Measurements from ENCODE around the gene SKIC2.
"Not testable (repeated sequence)": the region's sequence is repeated elsewhere in the genome, so short reads cannot be mapped to it uniquely, and the experiment has no call there.

SKIC2 gene

DNA sequence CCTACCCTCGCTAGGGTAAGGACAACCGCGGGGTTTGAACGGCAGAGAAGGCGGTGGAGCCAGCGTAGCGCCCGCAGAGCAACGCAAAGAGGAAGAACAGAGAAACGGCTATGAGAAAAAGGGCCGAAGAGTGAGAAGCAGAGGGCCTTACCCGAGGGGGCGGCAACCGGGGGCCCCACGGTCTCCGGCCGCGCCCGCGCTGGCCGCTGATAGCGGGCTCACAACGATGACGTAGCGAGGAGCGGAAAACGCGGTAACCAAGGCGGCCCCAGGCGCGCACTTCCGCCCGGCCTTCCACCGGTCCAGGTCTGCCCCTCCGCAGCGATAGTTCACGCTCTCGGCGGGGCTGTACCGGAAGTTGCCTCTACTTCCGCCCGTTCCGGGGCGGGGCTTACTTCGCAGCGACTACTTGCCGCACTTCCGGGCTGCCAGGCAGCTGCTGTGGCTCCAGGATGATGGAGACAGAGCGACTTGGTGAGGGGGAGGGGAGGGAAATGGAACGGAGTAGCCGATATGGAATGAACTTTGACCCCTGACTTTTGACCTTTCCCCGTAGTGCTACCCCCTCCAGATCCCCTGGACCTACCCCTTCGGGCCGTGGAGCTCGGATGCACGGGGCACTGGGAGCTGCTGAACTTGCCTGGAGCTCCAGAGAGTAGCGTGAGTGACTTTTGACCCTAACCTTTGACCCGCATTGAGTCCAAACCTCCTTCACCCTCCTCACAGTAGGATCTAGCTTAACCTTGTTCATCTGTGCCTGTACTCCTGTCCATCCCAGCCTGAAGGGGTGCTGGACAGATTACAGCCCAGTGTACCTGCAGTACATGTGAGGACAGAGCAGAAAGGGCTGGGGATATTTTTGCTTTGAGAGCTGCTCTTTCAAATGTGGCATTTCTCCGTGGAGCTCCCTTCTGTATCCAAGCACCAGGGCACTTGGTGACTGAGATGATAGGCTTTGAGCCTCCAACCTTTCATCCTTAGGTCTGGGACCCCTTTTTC lies at the start of gene SKIC2, which contains the start of gene NELFE:
Gene SKIC2 (plus strand): TSS at position 435 of the 999 bp plus-strand sequence. CDS start 18 bp downstream, at position 453.
Gene NELFE (minus strand): TSS at position 231 of the 999 bp plus-strand sequence. CDS start 525 bp downstream, outside the sequence.
- DNase-seq: peak; percentile 87

DNA sequence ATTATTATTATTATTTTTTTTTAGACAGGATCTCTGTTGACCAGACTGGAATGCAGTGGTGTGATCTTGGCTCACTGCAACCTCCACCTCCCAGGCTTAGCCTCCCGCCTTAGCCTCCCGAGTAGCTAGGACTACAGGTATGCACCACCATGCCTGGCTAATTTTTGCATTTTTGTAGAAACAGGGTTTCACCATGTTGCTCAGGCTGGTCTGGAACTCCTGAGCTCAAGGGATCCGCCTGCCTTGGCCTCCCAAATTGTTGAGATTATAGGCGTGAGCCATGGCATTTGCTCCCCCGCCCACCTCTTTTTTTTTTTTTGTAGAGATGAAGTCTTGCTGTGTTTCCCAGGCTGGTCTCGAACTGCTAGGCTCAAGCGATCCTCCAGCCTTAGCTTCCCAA lies 49.7 kb upstream of the SKIC2 start:
- not testable (repeated sequence) for DNase-seq

DNA sequence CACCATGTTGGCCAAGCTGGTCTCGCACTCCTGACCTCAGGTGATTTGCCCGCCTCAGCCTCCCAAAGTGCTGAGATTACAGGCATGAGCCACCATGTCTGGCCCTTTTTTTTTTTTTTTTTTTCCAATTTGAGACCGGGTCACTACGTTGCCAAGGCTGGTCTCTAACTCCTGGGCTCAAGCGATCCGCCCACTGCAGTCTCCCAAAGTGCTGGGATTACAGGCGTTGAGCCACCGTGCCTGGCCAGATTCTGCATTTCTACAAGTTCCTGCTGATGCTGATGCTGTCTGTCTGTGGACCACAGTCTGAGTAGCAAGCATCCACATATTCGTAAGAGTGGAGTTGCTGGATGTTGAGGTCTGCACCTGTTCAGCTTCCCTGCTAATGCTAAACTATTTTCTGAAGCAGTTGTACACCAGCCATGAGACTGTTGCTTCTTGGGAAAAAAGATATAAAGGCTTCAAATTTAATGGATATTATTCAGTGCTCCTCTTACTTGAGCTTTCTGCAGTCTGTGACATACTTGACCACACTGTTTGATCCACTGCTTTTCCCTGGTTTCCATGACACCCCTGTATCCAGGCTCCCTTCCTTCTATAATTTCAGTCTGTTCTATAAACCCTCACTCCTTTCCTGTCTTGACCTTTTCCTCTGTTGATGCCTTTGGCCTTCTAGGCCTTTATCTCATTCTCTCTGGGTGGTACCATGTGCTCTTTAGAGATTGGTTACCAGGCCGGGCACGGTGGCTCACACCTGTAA lies 47.0 kb upstream of the SKIC2 start:
- no peak for DNase-seq

DNA sequence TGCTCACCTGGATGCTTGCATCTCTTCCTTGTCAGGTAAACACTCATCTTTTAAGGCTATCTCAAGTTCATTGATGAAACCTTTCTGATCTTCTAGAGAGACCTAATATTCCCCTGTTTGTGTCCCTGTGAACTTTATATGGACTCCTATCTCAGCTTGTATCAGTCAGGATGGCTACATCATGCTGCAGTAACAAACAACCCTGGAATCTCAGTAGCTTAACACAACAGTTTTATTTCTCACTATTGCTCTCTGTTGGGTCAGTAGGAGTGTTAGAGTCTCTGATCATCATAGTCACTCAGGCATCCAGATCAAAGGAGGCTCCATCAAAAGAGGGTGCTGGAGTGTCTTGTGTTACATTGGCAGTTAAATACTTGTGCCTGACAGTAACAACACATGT lies 43.6 kb upstream of the SKIC2 start:
- DNase-seq: no peak

DNA sequence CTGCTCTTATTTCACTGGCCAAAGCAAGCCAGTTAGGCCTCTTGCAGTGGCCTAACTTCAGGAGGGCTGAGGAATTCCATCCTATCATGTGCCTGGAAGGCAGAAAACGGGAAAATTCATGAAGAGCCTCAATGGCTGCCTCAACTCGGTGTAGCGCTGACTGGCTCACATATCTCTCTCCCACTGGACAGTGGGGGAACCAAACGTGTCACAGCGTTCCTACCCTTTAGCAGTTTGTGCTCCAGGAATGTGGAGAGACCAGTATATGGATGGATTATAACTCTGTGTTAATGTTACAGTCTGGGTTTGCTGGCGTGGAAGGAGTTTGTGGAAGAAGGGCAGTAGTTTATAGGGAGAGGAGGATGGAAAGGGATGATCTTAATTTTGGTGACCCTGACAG lies 43.2 kb upstream of the SKIC2 start:
- no peak for DNase-seq

DNA sequence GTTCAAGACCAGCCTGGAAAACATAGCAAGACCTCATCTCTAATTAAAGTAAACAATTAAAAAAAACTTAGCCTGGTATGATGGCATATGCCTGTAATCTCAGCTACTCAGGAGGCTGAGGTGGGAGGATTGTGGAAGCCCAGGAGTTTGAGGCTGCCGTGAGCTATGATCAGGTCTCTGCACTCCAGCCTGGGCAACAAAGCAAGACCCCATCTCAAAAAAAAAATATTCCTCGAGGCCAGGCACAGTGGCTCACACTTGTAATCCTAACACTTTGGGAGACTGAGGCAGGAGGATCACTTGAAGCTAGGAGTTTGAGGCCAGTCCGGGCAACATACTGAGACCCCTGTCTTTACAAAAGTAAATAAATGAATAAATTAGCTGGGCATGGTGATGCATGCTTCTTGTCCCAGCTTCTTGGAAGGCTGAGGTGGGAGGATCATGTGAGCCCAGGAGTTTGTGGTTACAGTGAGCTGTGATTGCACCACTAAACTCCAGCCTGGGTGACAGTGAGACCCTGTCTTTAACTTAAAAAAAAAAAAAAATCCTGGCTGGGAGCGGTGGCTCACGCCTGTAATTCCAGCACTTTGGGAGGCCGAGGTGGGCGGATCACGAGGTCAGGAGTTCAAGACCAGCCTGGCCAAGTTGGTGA lies 40.8 kb upstream of the SKIC2 start:
- DNase-seq: no peak

DNA sequence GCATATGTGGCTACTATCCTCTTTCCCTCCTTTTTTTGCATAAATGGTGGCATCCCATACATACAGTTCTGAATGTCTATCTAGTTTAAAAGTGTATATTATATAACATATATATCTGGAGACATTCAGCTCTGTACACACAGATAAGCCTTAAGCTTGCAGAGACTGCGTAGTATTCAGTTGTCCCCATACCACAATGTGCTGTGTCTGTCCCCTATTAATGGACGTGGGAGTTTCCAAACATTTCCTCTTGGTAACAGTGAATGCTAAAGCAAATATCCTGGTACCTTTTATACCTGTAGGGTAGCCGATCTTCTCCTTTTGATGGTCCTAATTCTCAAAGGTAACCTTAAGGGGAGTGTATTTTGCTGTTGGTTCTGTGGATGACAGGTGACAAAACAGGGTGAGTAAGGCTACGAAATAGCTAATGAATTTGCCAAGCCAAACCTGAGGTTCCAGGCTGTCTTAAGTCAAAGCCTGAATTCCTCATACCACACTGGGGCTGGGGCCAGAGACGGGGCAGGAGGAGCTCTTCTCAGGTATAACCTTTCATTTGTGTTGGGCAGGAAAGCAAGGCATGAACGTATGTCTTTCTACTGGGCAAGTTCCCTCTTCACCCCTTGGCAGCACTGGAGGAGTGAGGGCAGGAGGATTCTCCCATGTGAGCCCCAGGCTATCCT lies 39.2 kb upstream of the SKIC2 start:
- DNase-seq: no peak

DNA sequence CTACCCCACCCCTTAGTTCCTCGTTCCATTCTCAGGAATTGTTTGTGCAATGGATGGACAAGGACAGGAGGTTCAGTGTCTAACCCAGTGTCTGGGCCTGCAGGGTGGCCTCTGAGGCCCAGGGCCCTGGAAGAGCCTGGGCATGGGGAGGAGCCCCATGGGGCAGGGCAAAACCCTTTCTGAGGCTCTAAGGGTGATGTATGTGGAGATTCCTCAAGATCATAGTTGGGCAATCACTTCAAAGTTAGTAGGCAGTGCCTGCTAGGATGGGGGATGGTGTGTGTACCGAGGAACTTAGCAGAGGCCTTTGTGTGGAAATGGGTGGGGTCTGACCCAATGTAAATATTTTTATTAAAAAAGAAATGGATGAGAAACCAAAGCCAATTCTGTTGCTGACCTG lies 38.2 kb upstream of the SKIC2 start:
- no peak for DNase-seq

DNA sequence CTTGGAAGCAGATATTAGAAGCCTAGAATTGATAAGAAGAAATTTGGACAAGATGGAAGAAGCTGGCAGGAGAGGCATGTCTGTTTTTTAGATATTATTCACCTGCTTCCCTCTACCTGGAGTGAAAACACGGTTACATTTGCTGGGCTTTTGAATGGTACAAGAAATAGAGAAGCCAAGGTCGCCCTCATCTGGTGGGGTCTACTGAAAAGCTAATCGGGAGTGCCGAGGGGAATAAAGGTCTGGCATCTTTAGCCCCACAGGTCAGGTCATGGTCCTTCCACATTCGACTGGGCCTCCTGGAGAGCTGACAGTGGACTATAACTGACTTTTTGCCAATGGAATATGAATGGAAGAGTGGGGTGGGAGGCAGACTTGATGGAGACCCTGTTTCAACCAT lies 36.0 kb upstream of the SKIC2 start:
- no peak for DNase-seq

DNA sequence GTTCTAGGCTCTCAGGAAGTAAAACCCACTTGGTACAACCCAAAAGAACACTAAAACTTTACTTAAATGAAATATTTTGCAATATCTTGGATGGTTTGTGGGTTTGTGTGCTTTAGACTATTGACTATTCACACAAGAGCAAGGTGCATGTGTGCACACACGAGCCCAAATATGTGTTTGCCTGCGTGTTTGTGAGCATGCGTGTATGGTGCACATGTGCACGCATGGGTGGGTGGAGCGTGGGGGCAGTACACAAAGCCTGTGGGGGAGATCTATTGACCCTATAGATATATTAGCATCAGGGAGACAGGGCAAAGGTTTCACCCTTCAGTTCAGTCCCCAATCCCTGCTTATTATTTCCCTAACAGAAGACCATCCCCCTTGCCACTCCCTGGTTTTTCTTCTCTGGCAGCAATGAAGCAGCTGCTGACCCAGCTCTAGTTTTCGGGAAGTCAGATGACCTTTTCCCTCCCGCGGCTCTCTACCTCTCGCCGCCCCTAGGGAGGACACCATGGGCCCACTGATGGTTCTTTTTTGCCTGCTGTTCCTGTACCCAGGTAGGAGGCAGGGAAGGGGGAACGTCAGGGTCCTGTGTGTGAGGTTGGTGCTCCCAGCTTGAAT lies 31.6 kb upstream of the SKIC2 start, which contains the start of gene C2:
Gene C2 (plus strand): TSS at position 476 of the 621 bp plus-strand sequence. CDS start 36 bp downstream, at position 512.
- no peak for DNase-seq

DNA sequence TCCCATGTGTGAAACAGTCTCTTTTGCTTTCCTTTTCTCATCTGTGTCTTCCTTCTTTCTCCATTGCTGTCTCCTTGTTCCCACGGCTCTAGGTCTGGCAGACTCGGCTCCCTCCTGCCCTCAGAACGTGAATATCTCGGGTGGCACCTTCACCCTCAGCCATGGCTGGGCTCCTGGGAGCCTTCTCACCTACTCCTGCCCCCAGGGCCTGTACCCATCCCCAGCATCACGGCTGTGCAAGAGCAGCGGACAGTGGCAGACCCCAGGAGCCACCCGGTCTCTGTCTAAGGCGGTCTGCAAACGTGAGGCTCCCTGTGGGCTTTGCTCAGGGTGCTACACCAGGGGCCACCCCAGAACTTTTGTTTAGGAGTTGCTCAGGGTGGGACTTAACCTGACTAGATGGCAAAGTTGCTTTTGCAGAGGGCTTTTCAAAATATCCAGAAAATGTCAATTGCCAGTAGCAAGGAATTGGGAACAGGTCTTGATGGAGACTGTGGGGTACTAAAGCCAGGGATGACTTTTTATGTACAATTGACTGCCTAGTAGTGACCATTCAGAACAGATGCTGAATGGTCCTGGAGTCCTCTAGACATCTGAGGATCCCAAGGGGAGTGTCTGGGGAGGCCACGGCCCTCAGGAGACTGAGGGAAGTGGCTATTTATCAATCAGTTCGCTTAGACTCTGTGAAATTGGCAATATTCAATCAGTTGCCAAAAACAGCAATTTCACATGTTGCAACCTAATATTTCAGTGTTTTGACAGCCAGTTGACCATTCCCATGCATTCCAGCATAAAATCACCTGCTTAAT lies 30.9 kb upstream of the SKIC2 start:
- no peak for DNase-seq

DNA sequence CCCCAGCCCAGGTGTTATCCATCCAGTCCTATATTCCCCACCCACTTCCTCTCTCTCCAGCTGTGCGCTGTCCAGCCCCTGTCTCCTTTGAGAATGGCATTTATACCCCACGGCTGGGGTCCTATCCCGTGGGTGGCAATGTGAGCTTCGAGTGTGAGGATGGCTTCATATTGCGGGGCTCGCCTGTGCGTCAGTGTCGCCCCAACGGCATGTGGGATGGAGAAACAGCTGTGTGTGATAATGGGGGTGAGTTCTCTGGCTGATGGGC lies 30.4 kb upstream of the SKIC2 start:
- no peak for DNase-seq

DNA sequence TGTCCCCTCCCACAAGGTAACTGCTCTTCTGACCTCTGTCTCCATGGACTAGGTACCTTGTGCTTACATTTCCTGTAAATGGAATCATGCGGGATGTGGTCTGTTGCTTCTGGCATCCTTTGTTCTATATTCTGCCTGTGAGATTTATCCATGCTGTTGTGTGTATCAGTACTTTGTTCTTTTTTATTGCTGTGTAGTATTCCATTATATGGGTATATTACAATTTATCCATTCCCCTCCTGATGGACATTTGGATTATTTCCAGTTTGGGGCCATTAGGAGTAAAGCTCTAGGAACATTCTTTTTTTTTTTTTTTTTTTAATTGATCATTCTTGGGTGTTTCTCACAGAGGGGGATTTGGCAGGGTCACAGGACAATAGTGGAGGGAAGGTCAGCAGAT lies 28.0 kb upstream of the SKIC2 start:
- DNase-seq: no peak

DNA sequence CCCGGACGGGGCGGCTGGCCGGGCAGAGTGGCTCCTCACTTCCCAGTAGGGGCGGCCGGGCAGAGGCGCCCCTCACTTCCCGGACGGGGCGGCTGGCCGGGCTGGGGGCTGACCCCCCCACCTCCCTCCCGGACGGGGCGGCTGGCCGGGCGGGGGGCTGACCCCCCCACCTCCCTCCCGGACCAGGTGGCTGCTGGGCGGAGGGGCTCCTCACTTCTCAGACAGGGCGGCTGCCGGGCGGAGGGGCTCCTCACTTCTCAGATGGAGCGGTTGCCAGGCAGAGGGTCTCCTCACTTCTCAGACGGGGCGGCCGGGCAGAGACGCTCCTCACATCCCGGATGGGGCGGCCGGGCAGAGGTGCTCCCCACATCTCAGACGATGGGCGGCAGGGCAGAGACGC lies 26.8 kb upstream of the SKIC2 start:
- DNase-seq: not testable (repeated sequence)

DNA sequence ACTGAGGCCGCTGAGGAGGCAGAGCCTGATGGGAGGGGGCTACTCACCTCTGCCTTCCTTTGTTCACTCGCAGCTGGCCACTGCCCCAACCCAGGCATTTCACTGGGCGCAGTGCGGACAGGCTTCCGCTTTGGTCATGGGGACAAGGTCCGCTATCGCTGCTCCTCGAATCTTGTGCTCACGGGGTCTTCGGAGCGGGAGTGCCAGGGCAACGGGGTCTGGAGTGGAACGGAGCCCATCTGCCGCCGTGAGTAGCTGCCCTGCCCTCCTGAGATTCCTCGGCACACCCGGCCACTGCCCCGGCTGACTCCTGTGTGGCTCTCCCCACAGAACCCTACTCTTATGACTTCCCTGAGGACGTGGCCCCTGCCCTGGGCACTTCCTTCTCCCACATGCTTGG lies 25.4 kb upstream of the SKIC2 start:
- DNase-seq: no peak

DNA sequence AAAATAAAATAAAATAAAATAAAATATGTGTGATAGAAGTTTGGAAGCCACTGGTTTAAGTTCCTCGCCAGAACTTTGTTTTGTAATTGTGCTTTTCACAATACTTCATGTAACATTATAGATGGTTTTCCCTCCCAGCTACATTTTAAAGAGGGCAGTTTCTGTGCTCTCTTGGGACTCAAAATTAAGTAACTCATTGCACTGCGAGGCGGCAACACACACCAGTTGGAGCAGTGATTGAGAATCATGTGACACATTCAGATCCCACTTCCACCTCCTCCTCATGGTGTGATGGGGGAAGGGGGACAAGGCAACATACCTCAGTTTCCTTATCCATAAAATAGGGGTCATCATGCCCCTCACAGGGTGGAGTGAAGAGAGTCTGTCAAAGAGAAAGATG lies 24.0 kb upstream of the SKIC2 start:
- no peak for DNase-seq

DNA sequence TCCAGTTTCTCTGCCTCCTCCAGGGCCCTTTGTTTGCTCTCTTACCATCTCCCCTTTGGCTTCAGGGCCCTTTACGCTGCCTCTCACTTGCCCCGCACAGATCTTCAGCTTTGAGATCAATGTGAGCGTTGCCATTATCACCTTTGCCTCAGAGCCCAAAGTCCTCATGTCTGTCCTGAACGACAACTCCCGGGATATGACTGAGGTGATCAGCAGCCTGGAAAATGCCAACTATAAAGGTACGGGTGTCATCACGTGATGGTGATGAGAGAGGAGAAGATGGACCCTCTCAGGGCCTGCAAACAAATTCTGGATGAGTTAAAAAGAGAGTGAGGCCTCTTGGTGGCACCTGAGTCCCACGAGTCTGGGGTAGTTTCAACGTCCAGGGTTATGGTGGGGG lies 23.2 kb upstream of the SKIC2 start:
- DNase-seq: no peak

DNA sequence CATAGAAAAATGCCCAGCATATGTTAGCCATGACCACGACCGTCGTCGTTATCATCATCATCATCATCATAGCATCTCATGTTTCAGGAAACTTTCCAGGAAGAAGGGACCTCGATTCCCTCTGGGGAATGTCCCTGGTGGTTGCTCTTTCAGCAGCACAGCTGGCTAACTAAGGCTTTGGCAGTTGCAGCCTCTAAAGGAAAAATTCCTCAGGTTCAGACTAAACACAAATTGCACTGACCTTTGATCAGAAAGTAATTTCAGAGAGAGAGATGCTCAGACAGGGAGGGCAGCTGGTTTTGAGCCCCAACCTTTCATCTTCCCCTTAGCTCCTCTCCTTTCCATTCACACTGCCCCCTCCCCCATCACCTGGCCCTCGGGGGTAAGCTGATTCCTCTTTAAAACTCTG lies 18.7 kb upstream of the SKIC2 start:
- DNase-seq: no peak

DNA sequence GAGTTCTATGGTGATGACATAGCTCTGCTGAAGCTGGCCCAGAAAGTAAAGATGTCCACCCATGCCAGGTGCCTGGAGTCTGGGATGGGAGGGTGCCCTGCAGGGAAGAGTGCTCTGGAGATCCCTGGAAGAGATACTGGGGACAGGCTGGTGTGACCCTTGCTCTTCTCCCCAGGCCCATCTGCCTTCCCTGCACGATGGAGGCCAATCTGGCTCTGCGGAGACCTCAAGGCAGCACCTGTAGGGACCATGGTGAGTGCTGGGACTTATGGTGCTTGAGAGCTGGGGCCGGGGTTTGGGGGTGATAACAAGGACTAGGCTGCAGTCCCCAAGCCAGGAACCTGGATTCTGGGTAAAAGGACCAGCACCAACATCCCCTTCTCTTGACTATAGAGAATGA lies 15.2 kb upstream of the SKIC2 start:
- DNase-seq: no peak

DNA sequence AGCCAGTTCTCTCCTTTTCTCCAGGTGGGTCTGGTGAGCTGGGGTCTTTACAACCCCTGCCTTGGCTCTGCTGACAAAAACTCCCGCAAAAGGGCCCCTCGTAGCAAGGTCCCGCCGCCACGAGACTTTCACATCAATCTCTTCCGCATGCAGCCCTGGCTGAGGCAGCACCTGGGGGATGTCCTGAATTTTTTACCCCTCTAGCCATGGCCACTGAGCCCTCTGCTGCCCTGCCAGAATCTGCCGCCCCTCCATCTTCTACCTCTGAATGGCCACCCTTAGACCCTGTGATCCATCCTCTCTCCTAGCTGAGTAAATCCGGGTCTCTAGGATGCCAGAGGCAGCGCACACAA lies 13.8 kb upstream of the SKIC2 start:
- no peak for DNase-seq

DNA sequence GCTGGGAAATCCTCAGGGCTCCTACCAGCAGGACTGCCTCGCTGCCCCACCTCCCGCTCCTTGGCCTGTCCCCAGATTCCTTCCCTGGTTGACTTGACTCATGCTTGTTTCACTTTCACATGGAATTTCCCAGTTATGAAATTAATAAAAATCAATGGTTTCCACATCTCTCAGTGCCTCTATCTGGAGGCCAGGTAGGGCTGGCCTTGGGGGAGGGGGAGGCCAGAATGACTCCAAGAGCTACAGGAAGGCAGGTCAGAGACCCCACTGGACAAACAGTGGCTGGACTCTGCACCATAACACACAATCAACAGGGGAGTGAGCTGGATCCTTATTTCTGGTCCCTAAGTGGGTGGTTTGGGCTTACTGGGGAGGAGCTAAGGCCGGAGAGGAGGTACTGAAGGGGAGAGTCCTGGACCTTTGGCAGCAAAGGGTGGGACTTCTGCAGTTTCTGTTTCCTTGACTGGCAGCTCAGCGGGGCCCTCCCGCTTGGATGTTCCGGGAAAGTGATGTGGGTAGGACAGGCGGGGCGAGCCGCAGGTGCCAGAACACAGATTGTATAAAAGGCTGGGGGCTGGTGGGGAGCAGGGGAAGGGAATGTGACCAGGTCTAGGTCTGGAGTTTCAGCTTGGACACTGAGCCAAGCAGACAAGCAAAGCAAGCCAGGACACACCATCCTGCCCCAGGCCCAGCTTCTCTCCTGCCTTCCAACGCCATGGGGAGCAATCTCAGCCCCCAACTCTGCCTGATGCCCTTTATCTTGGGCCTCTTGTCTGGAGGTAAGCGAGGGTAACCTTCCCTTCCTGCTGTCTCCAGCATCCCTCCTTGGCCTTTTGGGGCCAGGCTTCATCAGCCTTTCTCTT lies 13.2 kb upstream of the SKIC2 start, which contains the start of gene CFB:
Gene CFB (plus strand): TSS at position 589 of the 863 bp plus-strand sequence. CDS start 127 bp downstream, at position 716.
- DNase-seq: no peak

All from NCI-H524 treated with DMSO at 0.1 percent for 48 hours (cell line).